GM19025 (cell line): ENCODE data around the gene SF3A1.
A peak's percentile ranks its signal among the peaks of the same experiment; 100 is the strongest.

ENCODE experiments used
- ATAC-seq: cut with Tn5 transposase; IDR thresholded peaks from one replicate; pipeline ENCODE4 v1.9.1; 2021; ENCODE audit warnings: mild to moderate bottlenecking, low read depth, moderate library complexity; ENCODE audit not compliant: unreplicated experiment

Gene SF3A1

GRCh38 chr22:30291058-30291892, 65.4 kb downstream of the SF3A1 start:
- ATAC-seq = no peak

GRCh38 chr22:30290342-30291057, 66.2 kb downstream of the SF3A1 start:
- no peak for ATAC-seq

- ATAC-seq = peak; percentile 15
These were observed 66.7 kb downstream of the SF3A1 start for GRCh38 chr22:30289980-30290313.

- ATAC-seq = peak; percentile 60
These were observed 67.3 kb downstream of the SF3A1 start, which contains the start of gene CASTOR1 for GRCh38 chr22:30289141-30289979. CASTOR1 (minus strand) TSS chr22:30289505; CDS start chr22:30289497, 8 bp downstream.

- no peak for ATAC-seq
These were observed 68.1 kb downstream of the SF3A1 start for GRCh38 chr22:30288419-30289140.

- ATAC-seq = no peak
These were observed 68.9 kb downstream of the SF3A1 start for GRCh38 chr22:30287648-30288418.

- ATAC-seq = no peak
These were observed 69.7 kb downstream of the SF3A1 start for GRCh38 chr22:30286813-30287647.

- ATAC-seq = no peak
These were observed 70.4 kb downstream of the SF3A1 start for GRCh38 chr22:30286331-30286730.

- ATAC-seq = no peak
These were observed 70.9 kb downstream of the SF3A1 start for GRCh38 chr22:30285846-30286200.

GRCh38 chr22:30285176-30285845, 71.4 kb downstream of the SF3A1 start:
- no peak for ATAC-seq

- no peak for ATAC-seq
These were observed 72.0 kb downstream of the SF3A1 start for GRCh38 chr22:30284666-30285065.

- ATAC-seq = no peak
These were observed 72.5 kb downstream of the SF3A1 start for GRCh38 chr22:30284172-30284571.

- no peak for ATAC-seq
These were observed 73.4 kb downstream of the SF3A1 start for GRCh38 chr22:30283342-30283741.

GRCh38 chr22:30282616-30283046, 74.1 kb downstream of the SF3A1 start:
- no peak for ATAC-seq
